A673 (cell line): ENCODE results near the gene DDX50.

Experiments
- CTCF ChIP-seq: fragments of 300-800, 200-600 bp; sonication (generic); conservative IDR thresholded peaks from 2 replicates; pipeline ENCODE4 v1.5.1; 2017; ENCODE audit warnings: low read depth, mild to moderate bottlenecking, antibody characterized with exemption, low read length, moderate library complexity, mixed read lengths
- EZH2 ChIP-seq: fragments of 200-600 bp; sonication (generic); IDR thresholded peaks from 2 replicates; pipeline ENCODE4 v1.6.1; 2017; ENCODE audit warnings: borderline replicate concordance, low read depth, mild to moderate bottlenecking, mixed read lengths, antibody characterized with exemption, low read length; ENCODE audit not compliant: poor library complexity, severe bottlenecking

GRCh38 chr10:68987611-68988010 lies 86.5 kb downstream of the DDX50 start:
- no peak for TF ChIP-seq CTCF
- TF ChIP-seq EZH2 = no peak
